Ascending aorta (tissue), 2 donors: ENCODE results near the gene ARHGAP32. TPM values are rescaled to one million over a fixed set of nuclear protein-coding genes. Genes with fewer than 3 reads are reported as not detected.

Experiments used
- DNase-seq, 2 donors: peaks; one replicate each; pipeline ENCODE4 v3.0.0-alpha.2; 2019; ENCODE audit warnings: low spot score in 2 of 2
- H3K27ac ChIP-seq, 2 donors: fragments of 200-600 bp; sonication (generic); one replicate each; pipeline ENCODE4 v1.5.1; 2016 to 2017; ENCODE audit warnings: mild to moderate bottlenecking in 1 of 2
- H3K27me3 ChIP-seq: fragments of 200-600 bp; sonication (generic); one replicate; pipeline ENCODE4 v1.5.1; 2017
- H3K36me3 ChIP-seq, 2 donors: fragments of 200-600 bp; sonication (generic); one replicate each; pipeline ENCODE4 v1.5.1; 2016
- H3K4me1 ChIP-seq, 2 donors: fragments of 200-600 bp; sonication (generic); one replicate each; pipeline ENCODE4 v1.5.1; 2016 to 2017; ENCODE audit warnings: mild to moderate bottlenecking in 1 of 2
- H3K4me3 ChIP-seq, 2 donors: fragments of 200-600 bp; sonication (generic); one replicate each; pipeline ENCODE4 v1.5.1; 2016 to 2017; ENCODE audit warnings: mild to moderate bottlenecking in 1 of 2
- H3K9me3 ChIP-seq, 2 donors: fragments of 200-600 bp; sonication (generic); one replicate each; pipeline ENCODE4 v1.5.1; 2016
- intact Hi-C: fragments of 100-400 bp; cut with DNase I; formaldehyde crosslinking; loops from one replicate; pipeline ENCODE4 v1.15.1; 2023
- total RNA-seq: library from RNA; depleted of rRNA; stranded (reverse); fragments of >200 nt; gene quantifications from one replicate; pipeline ENCODE4 v1.1.0, GENCODE V29; 2016
- TF ChIP-seq, protein P1 (sequence below), 3 experiments: fragments of 200-600 bp in 2 of 3; fragments of 450-650 bp in 1 of 3; sonication (generic) in 2 of 3; IDR thresholded peaks; one replicate each; pipeline ENCODE4 v1.5.1; 2016 to 2019; ENCODE audit warnings: antibody characterized with exemption in 3 of 3, mild to moderate bottlenecking in 1 of 3, moderate library complexity in 1 of 3

ARHGAP32 gene
- total RNA-seq, 1 donor from 2014 or later, result 4.9 TPM

GRCh38 chr11:129146191-129146590 is 45.9 kb downstream of the ARHGAP32 start:
- DNase-seq, result no peak
- H3K36me3 ChIP-seq, result no peaks in the 10 kb centered on the region
- TF ChIP-seq, protein P1, sequence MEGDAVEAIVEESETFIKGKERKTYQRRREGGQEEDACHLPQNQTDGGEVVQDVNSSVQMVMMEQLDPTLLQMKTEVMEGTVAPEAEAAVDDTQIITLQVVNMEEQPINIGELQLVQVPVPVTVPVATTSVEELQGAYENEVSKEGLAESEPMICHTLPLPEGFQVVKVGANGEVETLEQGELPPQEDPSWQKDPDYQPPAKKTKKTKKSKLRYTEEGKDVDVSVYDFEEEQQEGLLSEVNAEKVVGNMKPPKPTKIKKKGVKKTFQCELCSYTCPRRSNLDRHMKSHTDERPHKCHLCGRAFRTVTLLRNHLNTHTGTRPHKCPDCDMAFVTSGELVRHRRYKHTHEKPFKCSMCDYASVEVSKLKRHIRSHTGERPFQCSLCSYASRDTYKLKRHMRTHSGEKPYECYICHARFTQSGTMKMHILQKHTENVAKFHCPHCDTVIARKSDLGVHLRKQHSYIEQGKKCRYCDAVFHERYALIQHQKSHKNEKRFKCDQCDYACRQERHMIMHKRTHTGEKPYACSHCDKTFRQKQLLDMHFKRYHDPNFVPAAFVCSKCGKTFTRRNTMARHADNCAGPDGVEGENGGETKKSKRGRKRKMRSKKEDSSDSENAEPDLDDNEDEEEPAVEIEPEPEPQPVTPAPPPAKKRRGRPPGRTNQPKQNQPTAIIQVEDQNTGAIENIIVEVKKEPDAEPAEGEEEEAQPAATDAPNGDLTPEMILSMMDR (IDR thresholded peaks at IDR 0.05), result no peak
- H3K4me3 ChIP-seq, result no peak overlapping the region
- no peak overlapping the region for H3K27ac ChIP-seq
- intact Hi-C loops, result loop anchor here (10.0 kb wide), 1 partner anchor 251 kb away; the partner anchor contains the start of gene KCNJ5
- H3K27me3 ChIP-seq, result no peaks in the 10 kb centered on the region
- peaks cover 8 to 19% of the 10 kb centered on the region in 2 donors for H3K9me3 ChIP-seq
- peaks cover 0 to 2% of the 10 kb centered on the region in 2 donors for H3K4me1 ChIP-seq

DNA sequence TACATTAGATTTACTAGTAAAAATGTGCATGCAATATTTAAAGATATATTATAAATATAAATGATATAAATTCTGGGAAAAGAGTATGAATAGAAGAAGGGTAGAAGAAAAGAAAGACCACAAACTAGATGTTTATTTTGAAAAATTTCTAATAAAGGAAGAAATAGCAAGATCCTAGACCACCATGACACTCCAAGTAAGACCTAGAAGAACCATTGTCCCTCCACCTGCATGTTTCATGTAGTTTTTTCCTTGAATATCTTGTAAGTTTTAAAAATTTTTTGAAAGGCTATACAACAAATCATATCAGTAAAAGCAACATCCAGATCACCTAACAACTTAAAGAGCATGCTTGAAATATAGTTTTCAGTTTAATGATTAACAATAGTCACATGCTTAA is 46.8 kb downstream of the ARHGAP32 start:
- Histone ChIP-seq H3K4me3 (no peak overlapping the region), H3K36me3 (no peaks in the 10 kb centered on the region), H3K9me3 (peaks cover under 1 to 9% of the 10 kb centered on the region in 2 donors), H3K27me3 (no peaks in the 10 kb centered on the region), H3K4me1 (peaks cover 0 to 2% of the 10 kb centered on the region in 2 donors), H3K27ac (no peak overlapping the region)
- intact Hi-C loops, result loop anchor here (10.0 kb wide), 1 partner anchor 250 kb away; the partner anchor contains the start of gene KCNJ5
- TF ChIP-seq, protein P1 (IDR thresholded peaks at IDR 0.05), result no peak
- no peak for DNase-seq

DNA sequence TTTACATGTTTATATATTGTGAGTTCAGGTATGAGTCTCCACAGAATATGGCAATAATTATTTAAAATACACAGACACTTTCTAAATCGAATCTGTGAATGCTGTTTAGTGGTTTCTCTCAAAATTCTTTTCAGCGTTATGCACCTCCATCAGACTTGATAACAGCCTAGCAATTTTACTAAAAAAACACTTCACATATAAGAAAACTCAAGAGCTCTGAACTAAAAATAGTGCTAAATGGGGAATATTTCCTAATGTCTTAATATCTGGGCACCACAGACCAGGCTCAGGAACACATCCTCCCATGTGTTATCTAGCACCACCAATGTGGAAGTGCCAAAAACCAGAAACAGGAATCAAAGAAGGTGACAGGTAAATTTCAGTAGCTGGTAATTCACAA is 47.9 kb downstream of the ARHGAP32 start:
- DNase-seq, result no peak
- TF ChIP-seq, protein P1 (IDR thresholded peaks at IDR 0.05), result no peak
- intact Hi-C loops, result loop anchor here (5.0 to 10.0 kb wide), 2 partner anchors 133 to 249 kb away; partner anchors contain the start of gene KCNJ5
- no peak overlapping the region for H3K4me3 ChIP-seq
- H3K27ac ChIP-seq, result no peak overlapping the region
- H3K27me3 ChIP-seq, result no peaks in the 10 kb centered on the region
- H3K36me3 ChIP-seq, result no peaks in the 10 kb centered on the region
- peaks cover 0 to 2% of the 10 kb centered on the region in 2 donors for H3K4me1 ChIP-seq
- no peaks in the 10 kb centered on the region for H3K9me3 ChIP-seq

- DNase-seq, result peak; percentile 71 to 94
- peaks cover 0 to 2% of the 10 kb centered on the region in 2 donors for H3K4me1 ChIP-seq
- intact Hi-C loops, result loop anchor here (5.0 to 10.0 kb wide), 2 partner anchors 134 to 249 kb away; partner anchors contain the start of gene KCNJ5
- TF ChIP-seq, protein P1 (IDR thresholded peaks at IDR 0.05), result no peak
- H3K36me3 ChIP-seq, result no peaks in the 10 kb centered on the region
- H3K27ac ChIP-seq, result no peak overlapping the region
- H3K27me3 ChIP-seq, result no peaks in the 10 kb centered on the region
- H3K9me3 ChIP-seq, result no peaks in the 10 kb centered on the region
- H3K4me3 ChIP-seq, result no peak overlapping the region
Measured at GRCh38 chr11:129143335-129143734, 48.8 kb downstream of the ARHGAP32 start.

DNA sequence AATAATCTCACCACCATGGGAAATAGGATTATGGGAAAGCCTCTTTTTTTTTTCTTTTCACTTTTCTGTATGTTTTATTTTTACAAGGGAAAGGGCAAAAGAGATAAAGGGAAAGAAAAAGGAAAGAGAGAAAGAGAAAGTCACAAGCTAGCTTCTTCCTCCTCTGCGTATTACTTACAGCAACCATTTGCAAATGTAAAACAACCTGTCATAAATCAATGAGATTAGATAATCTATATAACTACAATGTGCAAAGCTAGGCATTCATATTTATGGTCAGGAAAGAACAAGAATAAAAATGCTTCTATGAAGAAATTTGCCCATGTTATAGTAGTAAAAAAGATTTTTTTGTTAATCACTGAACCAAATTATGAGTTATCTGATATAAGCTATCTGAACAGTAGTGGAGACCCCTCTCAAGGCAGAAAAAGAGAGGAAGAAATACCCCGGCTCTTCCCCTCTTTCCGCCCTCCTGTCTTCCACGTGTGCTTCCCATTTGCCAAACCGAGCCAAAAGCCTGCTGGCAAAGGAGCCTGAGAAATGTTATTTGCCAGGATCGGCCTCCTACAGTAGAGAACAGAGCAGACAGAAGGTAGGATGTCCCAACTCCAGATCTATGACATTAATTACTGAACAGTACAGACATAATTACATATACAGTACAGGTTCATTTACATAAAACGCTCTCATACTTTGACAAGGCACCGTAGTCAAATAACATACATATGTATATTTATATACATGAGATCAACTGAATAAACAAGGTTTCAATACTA is 50.2 kb downstream of the ARHGAP32 start:
- Histone ChIP-seq H3K36me3 (no peaks in the 10 kb centered on the region), H3K27me3 (no peaks in the 10 kb centered on the region), H3K4me1 (peaks cover 0 to 2% of the 10 kb centered on the region in 2 donors), H3K9me3 (no peaks in the 10 kb centered on the region), H3K27ac (no peak overlapping the region), H3K4me3 (no peak overlapping the region)
- intact Hi-C loops, result loop anchor here (5.0 to 10.0 kb wide), 2 partner anchors 135 to 247 kb away; partner anchors contain the start of gene KCNJ5
- TF ChIP-seq, protein P1 (IDR thresholded peaks at IDR 0.05), result no peak
- DNase-seq, result no peak
